ENCODE results near the gene SLC23A1. TPM values are rescaled to one million over a fixed set of nuclear protein-coding genes. Genes with fewer than 3 reads are reported as not detected.

SLC23A1 gene
- total RNA-seq, 1 donor from 2014 or later = 1.4 TPM

GRCh38 chr5:139378101-139378825 is 4.8 kb downstream of the SLC23A1 start:
- DNase-seq (no peak), ATAC-seq (ENCODE audit: low read depth) (no peak)
- CTCF ChIA-PET = interaction anchor here (0.8 to 1.3 kb wide), 2 partner anchors 14 to 36 kb away, joined by 3 to 7 read pairs; no protein-coding TSS in a partner anchor

GRCh38 chr5:139377226-139377625 is 5.9 kb downstream of the SLC23A1 start:
- intact Hi-C loops (cut with micrococcal nuclease) = no loop called here
- Mint-ChIP-seq H3K27ac (no peak overlapping the region), H3K36me3 (ENCODE audit: low read depth) (peaks cover 19% of the 10 kb centered on the region), H3K4me3 (no peak overlapping the region), H3K27me3 (no peaks in the 10 kb centered on the region), H3K4me1 (peaks cover 9% of the 10 kb centered on the region), H3K9me3 (no peaks in the 10 kb centered on the region)
- no peak for DNase-seq
- ChIA-PET CTCF (interaction anchor here (0.8 to 1.3 kb wide), 2 partner anchors 15 to 35 kb away, joined by 3 to 7 read pairs; no protein-coding TSS in a partner anchor), POLR2A (interaction anchor here (0.6 kb wide), 1 partner anchor 625 kb away, joined by 3 read pairs; no protein-coding TSS in a partner anchor)
- TF ChIP-seq, protein P1, sequence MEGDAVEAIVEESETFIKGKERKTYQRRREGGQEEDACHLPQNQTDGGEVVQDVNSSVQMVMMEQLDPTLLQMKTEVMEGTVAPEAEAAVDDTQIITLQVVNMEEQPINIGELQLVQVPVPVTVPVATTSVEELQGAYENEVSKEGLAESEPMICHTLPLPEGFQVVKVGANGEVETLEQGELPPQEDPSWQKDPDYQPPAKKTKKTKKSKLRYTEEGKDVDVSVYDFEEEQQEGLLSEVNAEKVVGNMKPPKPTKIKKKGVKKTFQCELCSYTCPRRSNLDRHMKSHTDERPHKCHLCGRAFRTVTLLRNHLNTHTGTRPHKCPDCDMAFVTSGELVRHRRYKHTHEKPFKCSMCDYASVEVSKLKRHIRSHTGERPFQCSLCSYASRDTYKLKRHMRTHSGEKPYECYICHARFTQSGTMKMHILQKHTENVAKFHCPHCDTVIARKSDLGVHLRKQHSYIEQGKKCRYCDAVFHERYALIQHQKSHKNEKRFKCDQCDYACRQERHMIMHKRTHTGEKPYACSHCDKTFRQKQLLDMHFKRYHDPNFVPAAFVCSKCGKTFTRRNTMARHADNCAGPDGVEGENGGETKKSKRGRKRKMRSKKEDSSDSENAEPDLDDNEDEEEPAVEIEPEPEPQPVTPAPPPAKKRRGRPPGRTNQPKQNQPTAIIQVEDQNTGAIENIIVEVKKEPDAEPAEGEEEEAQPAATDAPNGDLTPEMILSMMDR (IDR thresholded peaks at IDR 0.05) = no peak
- ATAC-seq (ENCODE audit: low read depth) = no peak

More at GRCh38 chr5:139378101-139378825, 4.8 kb downstream of the SLC23A1 start:
- H3K27ac Mint-ChIP-seq = no peak overlapping the region
- H3K27me3 Mint-ChIP-seq = no peaks in the 10 kb centered on the region
- peaks cover 12% of the 10 kb centered on the region for H3K36me3 Mint-ChIP-seq (ENCODE audit: low read depth)
- POLR2A ChIA-PET = interaction anchor here (0.7 kb wide), 2 partner anchors 8 to 26 kb away, joined by 3 read pairs; no protein-coding TSS in a partner anchor
- TF ChIP-seq, protein P1 (IDR thresholded peaks at IDR 0.05) = no peak
- intact Hi-C loops (cut with micrococcal nuclease) = no loop called here
- peaks cover 18% of the 10 kb centered on the region for H3K4me1 Mint-ChIP-seq
- no peak overlapping the region for H3K4me3 Mint-ChIP-seq
- no peaks in the 10 kb centered on the region for H3K9me3 Mint-ChIP-seq

DNA sequence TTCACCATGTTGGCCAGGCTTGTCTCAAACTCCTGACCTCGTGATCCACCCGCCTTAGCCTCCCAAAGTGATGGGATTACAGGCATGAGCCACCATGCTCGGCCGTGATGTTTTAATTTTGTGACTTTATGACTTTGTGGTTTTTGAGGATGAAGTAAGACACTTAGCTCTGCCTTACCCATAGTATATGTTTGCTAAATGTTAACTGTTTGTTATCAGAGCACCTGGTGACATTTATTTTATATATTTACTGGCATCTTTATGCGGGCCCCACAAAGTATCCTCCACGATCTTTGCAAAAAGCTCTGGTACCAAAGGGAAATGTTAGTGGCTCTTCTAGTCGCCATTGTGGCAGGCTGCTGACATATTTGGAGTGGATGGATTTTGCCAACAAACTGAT is 6.7 kb downstream of the SLC23A1 start:
- DNase-seq (no peak), ATAC-seq (ENCODE audit: low read depth) (no peak)
- TF ChIP-seq, protein P1 (IDR thresholded peaks at IDR 0.05) = no peak
- H3K27me3 Mint-ChIP-seq = no peaks in the 10 kb centered on the region
- no peak overlapping the region for H3K27ac Mint-ChIP-seq
- H3K36me3 Mint-ChIP-seq (ENCODE audit: low read depth) = peaks cover 24% of the 10 kb centered on the region
- no peaks in the 10 kb centered on the region for H3K9me3 Mint-ChIP-seq
- no peak overlapping the region for H3K4me3 Mint-ChIP-seq
- ChIA-PET CTCF (no interaction called here), POLR2A (interaction anchor here (0.5 kb wide), 1 partner anchor 34 kb away, joined by 3 read pairs; no protein-coding TSS in a partner anchor)
- H3K4me1 Mint-ChIP-seq = peaks cover 4% of the 10 kb centered on the region
- intact Hi-C loops (cut with micrococcal nuclease) = no loop called here

DNA sequence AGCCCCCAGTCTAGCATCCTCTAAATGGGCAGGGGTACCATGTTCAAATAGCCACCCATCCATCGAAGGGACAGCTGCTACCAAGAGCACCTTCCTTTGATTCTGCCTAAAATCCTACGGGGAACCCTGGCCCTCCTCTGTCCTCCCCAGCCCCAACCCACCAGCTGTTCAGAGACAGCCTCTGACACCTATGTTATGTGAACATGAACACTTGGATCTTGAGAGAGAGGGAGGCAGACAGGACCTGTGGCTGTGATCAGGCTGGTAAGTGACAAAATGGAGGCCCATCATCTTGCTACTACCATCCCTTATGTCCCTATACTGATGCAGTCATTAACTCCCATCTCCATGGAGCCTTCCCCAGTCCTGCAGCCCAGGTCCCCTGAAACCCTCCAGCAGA is 8.2 kb downstream of the SLC23A1 start:
- Mint-ChIP-seq H3K4me1 (no peaks in the 10 kb centered on the region), H3K27me3 (no peaks in the 10 kb centered on the region), H3K27ac (no peak overlapping the region), H3K9me3 (no peaks in the 10 kb centered on the region), H3K4me3 (no peak overlapping the region), H3K36me3 (ENCODE audit: low read depth) (peaks cover 33% of the 10 kb centered on the region)
- intact Hi-C loops (cut with micrococcal nuclease) = no loop called here
- ATAC-seq (ENCODE audit: low read depth) (no peak), DNase-seq (no peak)
- CTCF ChIA-PET = no interaction called here
- TF ChIP-seq, protein P1 (IDR thresholded peaks at IDR 0.05) = no peak
- POLR2A ChIA-PET = no interaction called here
